HG03520 (cell line): ENCODE measurements around the gene SRCIN1.
"Not testable (repeated sequence)": the region's sequence is repeated elsewhere in the genome, so short reads cannot be mapped to it uniquely, and the experiment has no call there.

Experiments
- ATAC-seq: cut with Tn5 transposase; IDR thresholded peaks from one replicate; pipeline ENCODE4 v1.9.1; 2021; ENCODE audit warnings: mild to moderate bottlenecking, moderate library complexity; ENCODE audit not compliant: unreplicated experiment

The SRCIN1 gene

DNA sequence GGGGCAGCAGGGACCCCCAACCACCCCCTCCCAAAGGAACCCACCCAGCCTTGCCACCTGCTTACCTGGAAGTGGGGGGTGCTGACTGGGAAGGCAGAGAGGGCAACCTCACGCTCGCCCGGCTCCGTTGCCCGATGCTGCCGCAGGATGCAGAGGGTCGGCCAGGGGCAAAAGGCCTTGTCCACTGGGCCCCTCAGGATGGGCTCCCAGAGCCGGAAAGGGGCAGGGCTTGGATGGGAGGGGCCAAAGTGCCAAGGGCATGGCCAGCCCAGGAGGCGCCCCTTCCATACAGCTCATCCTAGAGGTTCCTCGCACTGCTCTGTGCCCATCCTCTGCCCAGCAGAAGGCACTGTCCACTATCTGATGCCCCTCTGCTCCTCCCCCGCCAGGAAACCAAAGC is 59.4 kb downstream of the SRCIN1 start:
- ATAC-seq: no peak

DNA sequence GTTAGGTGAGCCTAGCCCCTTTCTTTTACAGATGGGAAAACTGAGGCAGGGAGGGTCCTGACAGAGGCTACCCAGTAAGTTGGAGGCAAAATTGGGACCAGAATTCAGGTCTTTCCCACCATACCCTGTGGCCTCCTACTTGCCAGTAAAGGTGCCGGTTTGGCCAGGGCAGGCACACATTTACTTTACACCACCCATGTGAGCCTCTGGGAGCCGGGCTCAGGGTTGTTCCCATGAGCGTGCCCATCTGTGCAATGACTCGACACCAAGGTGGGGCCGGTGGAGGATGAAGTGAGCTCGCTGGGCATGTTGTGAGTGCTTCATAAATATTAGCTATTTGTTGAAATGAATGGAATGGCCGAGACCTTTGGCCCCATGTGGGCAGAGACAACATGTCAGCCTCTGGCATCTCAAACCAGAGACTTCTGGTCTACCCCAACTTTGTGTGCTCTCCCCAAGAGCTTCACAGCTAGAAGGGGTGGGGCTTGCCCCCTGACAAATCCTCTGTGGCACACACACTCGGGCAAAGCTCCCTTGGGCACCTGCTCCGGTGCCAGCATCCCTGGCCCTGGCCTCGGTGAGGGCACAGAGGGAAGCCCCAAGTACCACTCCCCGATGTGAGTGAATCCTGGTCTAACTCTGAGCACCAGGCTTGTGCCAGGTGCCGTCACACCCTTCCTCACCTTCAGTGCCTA is 60.1 kb downstream of the SRCIN1 start:
- no peak for ATAC-seq

DNA sequence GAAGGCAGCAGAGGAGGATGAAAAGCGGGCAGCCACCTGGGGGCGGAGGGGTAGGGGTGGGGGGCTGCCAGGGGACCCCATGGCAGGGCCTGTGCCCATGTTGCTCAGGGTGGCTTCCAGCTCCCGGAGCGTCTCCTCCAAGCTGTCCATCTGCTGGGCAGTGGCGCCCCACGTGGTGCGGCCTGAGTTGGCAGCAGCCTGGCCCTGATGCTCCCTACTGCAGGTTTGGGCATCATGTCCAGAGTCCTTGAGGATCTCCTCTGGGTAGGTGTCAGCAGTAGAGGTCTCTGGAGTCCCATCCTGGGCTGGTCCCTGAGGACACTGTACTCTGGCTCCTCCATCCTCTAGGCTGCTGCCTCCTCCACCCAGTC is 60.9 kb downstream of the SRCIN1 start:
- no peak for ATAC-seq

DNA sequence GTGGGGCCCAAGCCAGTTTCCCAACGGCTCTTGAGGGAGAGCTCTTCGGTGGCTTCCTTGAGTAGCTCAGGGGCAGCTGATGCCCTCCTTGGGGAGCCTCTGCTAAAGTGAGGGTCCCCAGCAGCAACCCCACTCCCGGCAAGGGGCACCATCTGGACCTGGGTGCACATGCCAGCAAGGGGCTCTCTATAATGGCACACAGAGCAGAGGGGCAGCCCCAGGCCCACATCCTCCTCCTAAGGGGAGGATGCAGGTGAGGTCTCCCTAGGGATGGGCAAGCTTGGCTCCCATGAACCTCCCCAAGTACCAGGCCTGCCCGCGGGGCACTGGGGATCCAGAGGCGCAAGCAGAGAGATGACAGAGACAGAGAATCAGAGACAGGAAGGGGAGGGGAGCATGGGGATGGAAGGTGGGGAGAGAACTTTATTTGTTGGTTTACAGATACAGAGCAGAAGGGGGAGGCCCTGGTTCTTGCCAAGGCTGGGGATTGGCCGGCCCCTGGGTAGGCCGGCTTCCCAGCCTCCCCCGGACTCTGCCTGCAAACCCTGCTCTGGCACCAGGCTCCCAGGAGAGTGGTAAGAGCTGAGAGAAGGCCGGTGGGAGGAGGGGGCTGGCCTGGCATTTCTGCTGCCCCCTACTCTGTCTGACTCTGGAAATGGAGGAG is 61.4 kb downstream of the SRCIN1 start:
- ATAC-seq: no peak

GRCh38 chr17:38543403-38544174 is 62.2 kb downstream of the SRCIN1 start:
- no peak for ATAC-seq

GRCh38 chr17:38542286-38542685 is 63.5 kb downstream of the SRCIN1 start:
- ATAC-seq: no peak

DNA sequence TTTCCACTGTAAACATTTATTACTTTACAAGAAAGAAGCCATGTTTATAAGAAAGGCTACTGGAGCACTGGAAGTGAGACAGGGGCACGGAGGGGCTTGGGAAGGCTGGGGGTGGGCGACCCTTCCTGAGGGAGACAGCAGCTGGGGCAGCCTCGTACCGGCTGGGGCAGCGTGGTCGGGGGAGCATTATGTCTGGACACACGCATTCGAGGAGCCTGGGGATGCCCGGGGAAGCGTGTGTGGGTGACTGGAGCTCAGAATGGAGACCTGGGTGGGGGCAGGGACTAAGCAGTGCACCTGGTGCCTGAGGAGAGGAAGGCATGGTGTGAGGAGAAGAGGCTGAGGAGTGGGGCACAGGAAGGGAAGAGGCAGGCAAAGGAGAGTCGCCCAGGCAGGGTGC is 64.5 kb downstream of the SRCIN1 start:
- no peak for ATAC-seq

DNA sequence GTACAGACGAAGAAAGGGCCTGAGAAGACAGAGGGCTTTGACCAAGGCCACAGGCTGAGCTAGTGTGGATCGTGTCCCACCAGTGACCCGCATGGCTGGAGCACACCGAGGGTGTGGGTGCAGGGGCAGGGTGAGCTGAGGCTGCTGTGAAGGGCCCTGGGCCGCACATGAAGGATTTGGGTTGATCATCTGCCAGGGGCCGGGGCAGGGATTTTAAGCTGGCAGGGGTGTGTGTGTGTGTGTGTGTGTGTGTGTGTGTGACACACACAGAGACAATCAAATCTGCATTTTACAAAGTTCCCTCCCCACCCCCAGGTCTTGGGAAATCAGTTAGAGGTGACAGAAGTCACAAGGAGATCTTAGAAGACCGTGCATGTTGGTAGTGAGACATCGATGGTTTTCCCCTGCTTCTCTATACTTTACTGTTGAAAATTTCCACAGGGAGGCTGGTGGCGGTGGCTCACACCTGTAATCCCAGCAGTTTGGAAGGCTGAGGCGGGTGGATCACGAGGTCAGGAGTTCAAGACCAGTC is 65.2 kb downstream of the SRCIN1 start:
- no peak for ATAC-seq

- no peak for ATAC-seq
Measured at GRCh38 chr17:38539386-38539785, 66.4 kb downstream of the SRCIN1 start.

DNA sequence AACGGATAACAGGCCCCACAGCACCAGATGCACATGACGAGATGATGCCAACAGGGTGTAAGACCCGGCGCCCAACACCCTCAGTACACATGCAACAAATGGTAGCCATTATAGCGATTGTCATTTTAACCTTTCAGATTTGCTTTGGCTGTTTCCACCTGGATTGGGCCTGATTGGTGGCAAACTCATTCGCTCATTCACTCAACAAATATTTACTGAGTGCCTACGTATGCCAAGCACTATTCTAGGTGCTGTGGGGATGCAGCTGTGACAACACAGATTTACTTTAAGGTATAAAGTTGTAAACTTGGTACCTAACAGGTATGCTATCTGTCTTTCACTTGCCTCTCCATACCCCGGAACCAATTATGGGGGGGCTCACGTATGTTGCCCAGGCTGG is 66.8 kb downstream of the SRCIN1 start:
- no peak for ATAC-seq

GRCh38 chr17:38536661-38537060 is 69.1 kb downstream of the SRCIN1 start:
- no peak for ATAC-seq

DNA sequence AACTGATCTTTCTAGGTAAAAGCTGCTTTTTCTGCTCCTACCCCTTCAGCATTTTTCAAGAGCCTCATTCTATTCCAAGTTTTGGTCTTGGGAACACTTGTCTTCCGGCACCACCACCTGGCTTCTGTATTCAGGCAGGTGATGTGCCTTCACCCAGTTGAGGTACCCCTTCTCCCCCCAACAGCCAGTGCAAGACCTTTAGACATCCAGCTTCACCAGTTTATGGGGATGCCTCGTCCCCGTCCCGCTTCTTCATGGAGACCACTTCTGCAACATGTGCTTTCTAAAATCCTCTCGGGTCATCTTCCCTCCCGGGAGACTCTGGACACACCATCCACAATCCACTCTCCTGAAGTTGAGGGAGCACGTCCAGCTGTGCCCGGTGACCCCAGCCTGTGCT is 69.9 kb downstream of the SRCIN1 start:
- ATAC-seq: no peak

DNA sequence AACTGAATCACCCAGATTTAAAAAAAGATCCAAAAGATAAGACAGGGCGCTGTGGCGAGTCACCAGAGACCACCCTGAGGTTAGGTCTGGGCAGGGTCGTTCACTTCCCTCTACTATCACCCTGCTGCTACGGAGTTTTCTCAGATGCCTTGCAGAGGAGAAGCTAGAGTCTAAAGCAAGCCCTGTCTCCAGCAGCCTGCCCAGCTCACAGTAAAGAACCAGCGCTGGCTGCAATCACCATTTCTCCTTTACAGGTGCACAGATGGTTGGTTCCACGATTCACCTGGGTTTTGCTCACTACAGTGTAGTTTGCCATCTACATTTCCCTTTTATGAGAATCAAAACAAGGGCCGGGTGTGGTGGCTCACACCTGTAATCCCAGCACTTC is 71.3 kb downstream of the SRCIN1 start:
- ATAC-seq: no peak

GRCh38 chr17:38533866-38534497 is 71.8 kb downstream of the SRCIN1 start:
- ATAC-seq: no peak

GRCh38 chr17:38533241-38533640 is 72.5 kb downstream of the SRCIN1 start:
- ATAC-seq: no peak

GRCh38 chr17:38532451-38532850 is 73.3 kb downstream of the SRCIN1 start:
- no peak for ATAC-seq

DNA sequence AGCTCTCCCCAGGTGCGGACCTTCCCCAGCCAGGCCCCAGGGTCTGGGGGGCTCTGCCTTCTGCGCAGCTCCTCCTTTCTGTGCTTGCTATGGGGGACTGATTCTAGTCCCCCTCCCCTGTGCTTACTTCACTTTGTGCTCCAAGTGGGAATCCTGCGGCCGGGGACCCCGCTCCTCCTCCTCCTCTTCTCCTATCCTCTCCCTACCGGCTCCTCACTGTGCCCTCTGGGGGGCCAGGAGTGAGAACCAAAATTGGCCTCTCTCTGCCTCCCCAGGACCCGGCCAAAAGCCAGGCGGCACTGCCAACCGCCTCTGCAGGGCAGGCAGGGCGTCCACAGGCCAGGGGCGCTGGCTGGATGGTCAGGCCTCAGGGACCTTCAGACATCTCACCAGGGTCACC is 74.0 kb downstream of the SRCIN1 start:
- ATAC-seq: not testable (repeated sequence)

GRCh38 chr17:38530856-38531255 is 74.9 kb downstream of the SRCIN1 start:
- not testable (repeated sequence) for ATAC-seq

GRCh38 chr17:38528141-38528540 is 77.6 kb downstream of the SRCIN1 start:
- ATAC-seq: not testable (repeated sequence)

- not testable (repeated sequence) for ATAC-seq
Measured at GRCh38 chr17:38526526-38526925, 79.2 kb downstream of the SRCIN1 start.

- ATAC-seq: no peak
Measured at GRCh38 chr17:38512473-38513058, 93.2 kb downstream of the SRCIN1 start.
